Right kidney (tissue), 1 donor: ENCODE data around the gene HAPLN3.
A peak's percentile ranks its signal among the peaks of the same experiment; 100 is the strongest.

Source experiments
- DNase-seq: peaks from one replicate; pipeline ENCODE4 v3.0.0-alpha.2; 2016

Gene HAPLN3

GRCh38 chr15:88912500-88912921 is 17.2 kb upstream of the HAPLN3 start:
- DNase-seq, result peak; percentile 81

- no peak for DNase-seq
Observed at GRCh38 chr15:88911766-88912118, 16.4 kb upstream of the HAPLN3 start.

- DNase-seq, result no peak
Observed at GRCh38 chr15:88909956-88910831, 14.8 kb upstream of the HAPLN3 start.

DNA sequence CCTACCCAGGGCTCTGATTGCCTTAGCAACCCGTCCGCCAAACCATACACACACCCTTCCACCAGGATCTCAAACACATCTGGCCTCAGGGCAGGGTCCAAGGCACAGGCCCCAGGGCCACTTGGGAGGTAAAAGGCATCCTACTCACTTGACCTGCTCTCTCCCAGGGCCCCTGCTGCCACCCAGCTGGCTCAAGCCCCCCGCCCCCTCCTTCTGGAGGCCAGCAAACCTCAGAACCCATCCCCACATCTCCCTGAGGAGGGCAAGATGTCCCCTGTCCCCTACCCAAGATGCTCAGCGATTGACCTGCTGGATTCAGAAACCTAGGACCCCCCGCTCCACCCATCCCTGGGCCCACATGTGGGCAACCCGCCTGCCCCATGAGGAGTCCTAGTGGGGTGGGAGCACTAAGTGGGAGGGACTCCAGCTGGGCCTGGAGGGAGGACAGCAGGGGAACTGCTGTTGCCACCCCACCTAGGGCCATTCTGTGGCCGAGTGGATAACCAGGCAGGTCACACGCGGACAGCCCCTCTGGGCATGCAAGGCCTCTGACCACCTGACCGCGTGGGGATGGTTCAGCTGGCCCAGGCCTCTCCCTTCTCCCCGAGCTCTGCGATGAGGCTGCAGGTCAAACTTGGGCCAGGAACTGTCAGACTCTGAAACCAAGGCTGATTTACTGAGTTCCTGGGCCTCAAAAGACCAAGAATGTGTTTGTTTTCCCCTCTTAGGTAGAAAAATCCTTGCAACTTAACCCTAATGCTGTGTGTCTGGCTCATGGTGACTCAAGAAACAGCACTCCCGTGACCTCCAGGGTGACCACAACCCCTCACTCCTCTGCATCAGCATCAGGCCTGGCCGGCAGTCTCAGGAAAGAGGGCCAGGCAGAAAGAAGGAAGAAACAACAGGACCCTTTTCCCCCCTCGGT is 13.6 kb upstream of the HAPLN3 start:
- DNase-seq, result no peak

GRCh38 chr15:88908123-88908522 is 12.8 kb upstream of the HAPLN3 start:
- DNase-seq, result no peak

DNA sequence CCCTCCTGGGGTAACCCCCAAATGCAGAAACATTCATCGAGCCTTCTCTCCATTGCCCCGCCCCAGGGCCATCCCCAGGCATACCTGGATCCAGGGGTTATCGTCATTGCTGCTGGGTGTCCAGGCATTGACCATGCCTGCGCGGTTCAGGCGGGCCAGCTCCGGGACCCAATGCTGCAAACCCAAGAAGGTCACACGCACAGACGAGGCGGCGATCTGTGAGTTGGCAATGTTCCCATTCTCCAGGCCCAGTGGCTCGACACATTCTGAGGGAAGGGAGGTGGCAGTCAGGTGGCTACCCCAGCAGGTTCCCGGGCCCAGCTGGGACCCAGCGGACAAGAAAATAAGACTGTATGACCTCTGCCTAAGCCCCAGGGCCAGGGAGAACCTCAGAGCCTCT is 11.8 kb upstream of the HAPLN3 start:
- no peak for DNase-seq

- no peak for DNase-seq
Observed at GRCh38 chr15:88906551-88906950, 11.2 kb upstream of the HAPLN3 start.

DNA sequence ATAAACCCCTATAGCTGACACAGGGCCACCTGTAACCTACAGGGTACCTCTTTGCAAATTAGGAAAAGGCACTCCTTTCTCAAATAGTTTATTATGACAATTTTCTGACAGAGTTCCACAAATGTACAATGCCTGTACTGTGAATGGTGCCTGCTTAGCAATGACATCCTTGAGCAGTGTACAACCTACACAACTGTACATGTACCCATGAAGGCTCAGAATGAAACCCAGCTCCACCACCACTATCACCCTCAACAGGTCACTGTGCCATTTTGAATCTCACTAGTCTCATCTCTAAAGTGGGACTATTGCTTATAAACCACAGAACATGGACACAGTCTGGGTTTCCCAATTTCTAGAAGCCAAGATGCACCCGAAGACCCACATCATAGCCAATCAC is 10.8 kb upstream of the HAPLN3 start:
- no peak for DNase-seq

- DNase-seq, result no peak
Observed at GRCh38 chr15:88905576-88905975, 10.2 kb upstream of the HAPLN3 start.

DNA sequence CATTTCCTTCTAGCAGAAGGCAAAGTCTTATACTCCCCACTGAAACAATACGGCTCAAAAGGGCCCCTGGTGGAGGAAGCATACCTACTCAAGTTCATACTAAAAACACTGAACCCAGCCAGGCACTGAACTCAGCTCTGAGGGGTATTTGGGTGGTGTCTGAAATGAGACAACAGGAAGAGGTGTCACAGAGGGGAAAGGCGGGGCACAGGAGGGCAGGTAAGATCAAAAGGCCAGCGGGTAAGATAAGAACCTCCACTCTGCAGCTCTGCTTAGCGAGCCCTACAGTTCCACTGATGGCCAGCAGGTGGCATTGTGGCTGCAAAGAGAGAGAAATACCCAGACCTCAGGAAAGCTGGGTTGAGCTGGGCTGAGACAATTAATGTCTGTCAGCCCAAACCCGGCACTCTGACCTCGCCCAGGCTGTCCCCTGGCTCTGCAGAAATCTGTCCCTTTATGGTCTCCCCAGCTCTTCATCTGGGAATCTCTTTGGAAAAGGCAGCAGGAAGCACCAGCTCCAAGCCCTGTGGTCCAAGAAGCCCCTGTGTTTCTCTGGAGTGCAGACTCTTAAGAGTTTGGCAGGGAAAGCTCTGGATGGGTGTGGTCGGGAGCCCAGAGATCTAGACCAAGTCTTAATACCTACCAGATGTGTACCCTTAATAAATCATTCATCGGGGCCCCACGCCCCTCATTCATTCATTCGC is 9.4 kb upstream of the HAPLN3 start:
- DNase-seq, result peak; percentile 78

DNA sequence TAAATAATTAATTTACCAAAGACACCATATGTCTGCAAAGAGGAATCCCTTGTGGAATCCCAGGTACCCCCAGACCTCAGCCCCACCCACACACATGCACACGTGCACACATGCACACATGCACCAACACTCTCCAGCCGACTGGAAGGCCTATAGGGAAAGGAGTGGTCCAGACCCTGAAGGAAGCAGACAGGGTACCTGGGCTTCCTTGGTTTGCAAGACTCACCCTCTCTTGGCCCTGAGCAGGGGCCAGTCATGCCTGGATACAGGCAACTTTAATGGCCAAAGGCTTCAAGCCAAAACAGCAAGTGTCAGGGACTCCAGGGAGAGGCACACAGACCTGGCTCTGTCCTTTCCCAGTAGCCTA is 8.9 kb upstream of the HAPLN3 start:
- DNase-seq, result no peak

DNA sequence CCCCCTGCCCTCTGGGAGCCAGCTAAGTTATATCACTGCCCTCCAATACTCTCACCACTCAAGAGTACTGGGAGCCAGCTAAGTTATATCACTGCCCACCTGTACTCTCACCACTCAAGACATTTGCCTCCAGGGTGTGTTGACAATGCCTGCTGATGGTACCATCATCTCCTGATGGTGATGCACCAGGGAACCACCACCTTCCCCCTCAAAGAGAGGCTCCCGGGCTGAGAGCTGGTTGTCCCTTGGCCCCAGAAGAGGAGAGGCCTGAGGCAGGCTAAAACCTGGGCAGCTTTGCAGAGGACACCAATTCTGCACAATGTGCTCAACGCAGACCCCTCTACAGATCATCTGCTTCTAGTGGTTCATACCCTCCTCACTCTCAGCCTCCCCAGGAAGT is 7.5 kb upstream of the HAPLN3 start:
- no peak for DNase-seq

DNA sequence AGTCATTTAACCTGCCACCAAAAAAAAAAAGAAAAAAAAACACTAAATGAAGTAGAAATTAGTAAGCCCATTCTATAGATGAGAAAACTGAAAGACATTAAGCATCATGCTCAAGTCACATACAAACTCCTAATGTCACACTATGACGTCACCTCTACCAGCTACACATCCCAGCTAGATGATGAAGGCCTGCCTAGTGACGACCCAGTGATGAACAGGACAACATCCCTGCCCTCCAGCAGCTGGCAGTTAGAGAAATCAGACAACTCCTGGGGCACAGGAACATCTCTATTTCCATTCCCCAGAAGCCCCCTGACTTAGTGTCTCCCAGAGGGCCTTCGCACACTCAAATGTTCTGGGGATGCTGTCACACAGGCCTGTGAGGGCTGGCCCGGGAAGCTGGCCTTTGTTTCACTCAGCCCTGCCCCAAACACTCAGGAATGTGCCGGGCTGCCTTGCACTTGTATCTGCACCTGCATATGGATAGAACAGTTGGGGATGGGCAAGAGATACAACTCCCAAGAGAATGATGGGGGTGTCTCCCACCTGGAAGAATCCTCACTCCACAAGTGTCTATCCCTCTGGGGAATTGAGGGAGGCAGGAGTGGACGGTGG is 7.0 kb upstream of the HAPLN3 start:
- DNase-seq, result no peak

GRCh38 chr15:88901508-88902220 is 6.3 kb upstream of the HAPLN3 start:
- DNase-seq, result no peak

- DNase-seq, result no peak
Observed at GRCh38 chr15:88900982-88901418, 5.7 kb upstream of the HAPLN3 start.

- DNase-seq, result no peak
Observed at GRCh38 chr15:88900309-88900981, 5.1 kb upstream of the HAPLN3 start.

DNA sequence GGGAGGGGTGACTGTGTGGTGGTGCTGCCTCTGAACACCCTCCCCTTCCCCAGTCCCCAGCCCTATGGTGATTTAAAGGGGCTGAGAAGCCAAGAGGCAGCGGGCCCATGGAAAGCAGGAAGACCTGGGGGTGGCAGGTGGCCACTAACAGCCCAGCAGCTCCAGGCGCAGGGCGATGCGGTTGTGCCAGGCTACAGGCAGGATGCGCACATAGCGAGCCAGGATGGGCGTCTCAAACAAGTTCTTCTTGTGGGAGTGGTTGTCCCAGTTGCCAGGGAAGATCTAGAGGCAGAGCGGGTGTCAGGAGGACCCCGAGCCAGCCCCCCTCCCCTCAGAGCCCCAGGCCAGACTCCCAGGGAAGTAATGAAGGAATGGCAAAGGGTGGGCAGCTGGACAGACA is 3.9 kb upstream of the HAPLN3 start:
- no peak for DNase-seq

- DNase-seq, result no peak
Observed at GRCh38 chr15:88898736-88899135, 3.4 kb upstream of the HAPLN3 start.

- peak; percentile 59 for DNase-seq
Observed at GRCh38 chr15:88897456-88898194, 2.3 kb upstream of the HAPLN3 start.

DNA sequence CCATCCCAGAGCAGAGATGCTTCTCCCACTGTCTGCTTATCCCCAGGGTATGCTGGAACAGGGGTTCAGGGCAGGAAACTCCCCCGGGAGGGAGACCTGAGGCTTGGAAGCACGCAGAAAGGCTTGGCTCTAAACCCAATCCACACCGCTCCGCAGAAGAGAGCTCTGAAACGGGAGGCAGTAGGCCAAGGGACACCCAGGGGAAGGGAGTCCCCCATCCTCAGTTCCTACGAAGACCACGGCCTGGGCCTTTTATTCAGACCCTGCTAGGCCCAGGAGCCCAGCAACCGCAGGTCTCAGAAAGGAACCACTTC is 1.8 kb upstream of the HAPLN3 start:
- no peak for DNase-seq
